Karpas-422 (cell line): Measurements from ENCODE around the gene GNG12. TPM values are rescaled to one million over a fixed set of nuclear protein-coding genes. Genes with fewer than 3 reads are reported as not detected.

Experiments
- DNase-seq: peaks from one replicate; pipeline ENCODE4 v3.0.0-alpha.2; 2015
- H2AFZ ChIP-seq: fragments of 200-600 bp; sonication (generic); 2 replicates; pipeline ENCODE4 v1.6.1; 2014; ENCODE audit warnings: antibody characterized with exemption, low read length, mixed read lengths
- H3K27ac ChIP-seq: fragments of 200-600 bp; sonication (generic); 2 replicates; pipeline ENCODE4 v1.5.1; 2014; ENCODE audit warnings: mild to moderate bottlenecking, low read length, moderate library complexity
- H3K27me3 ChIP-seq: fragments of 200-600 bp; sonication (generic); 2 replicates; pipeline ENCODE4 v1.6.1; 2014; ENCODE audit warnings: low read length, mixed read lengths
- H3K36me3 ChIP-seq: fragments of 200-600 bp; sonication (generic); 2 replicates; pipeline ENCODE4 v1.6.1; 2014; ENCODE audit warnings: low read length, mixed read lengths; ENCODE audit not compliant: insufficient read depth
- H3K4me1 ChIP-seq: fragments of 200-600 bp; sonication (generic); 2 replicates; pipeline ENCODE4 v1.6.1; 2014; ENCODE audit warnings: mild to moderate bottlenecking, low read length, mixed read lengths
- H3K4me2 ChIP-seq: fragments of 200-600 bp; sonication (generic); 2 replicates; pipeline ENCODE4 v1.6.1; 2014; ENCODE audit warnings: low read length, low read depth, mild to moderate bottlenecking; ENCODE audit not compliant: poor library complexity, severe bottlenecking
- H3K4me3 ChIP-seq: fragments of 200-600 bp; sonication (generic); 2 replicates; pipeline ENCODE4 v1.5.1; 2014; ENCODE audit warnings: mild to moderate bottlenecking, antibody characterized with exemption, low read length, mixed read lengths
- H3K79me2 ChIP-seq: fragments of 200-600 bp; sonication (generic); 2 replicates; pipeline ENCODE4 v1.6.1; 2014; ENCODE audit warnings: mild to moderate bottlenecking, low read length, mixed read lengths
- H3K9ac ChIP-seq: fragments of 200-600 bp; sonication (generic); 2 replicates; pipeline ENCODE4 v1.6.0; 2014; ENCODE audit warnings: low read length
- H3K9me2 ChIP-seq: fragments of 200-600 bp; sonication (generic), shearing (Covaris generic); replicated peaks from 2 replicates; pipeline ENCODE4 v1.6.0; 2014; ENCODE audit warnings: mild to moderate bottlenecking, low read length, moderate library complexity; ENCODE audit not compliant: insufficient read depth
- H3K9me3 ChIP-seq: fragments of 300-700, 200-600 bp; sonication (generic); 2 replicates; pipeline ENCODE4 v1.6.1; 2014; ENCODE audit warnings: low read length, mixed read lengths
- H4K20me1 ChIP-seq: fragments of 200-600 bp; sonication (generic); 2 replicates; pipeline ENCODE4 v1.6.1; 2014; ENCODE audit warnings: mild to moderate bottlenecking, antibody characterized with exemption, low read length, low read depth; ENCODE audit not compliant: insufficient read depth
- total RNA-seq: library from RNA; depleted of rRNA; stranded (reverse); fragments of >200 nt; shearing (Covaris generic); gene quantifications from 2 replicates; pipeline ENCODE4 v1.2.3, GENCODE V29; 2014; ENCODE audit warnings: low replicate concordance

Gene GNG12
- total RNA-seq, 1 experiment from 2014 or later = not detected

GRCh38 chr1:67740543-67740942 lies 92.7 kb downstream of the GNG12 start:
- Histone ChIP-seq H3K27me3 (no peaks in the 10 kb centered on the region), H3K9ac (no peak overlapping the region), H3K4me3 (no peak overlapping the region), H3K36me3 (no peaks in the 10 kb centered on the region), H2AFZ (no peak overlapping the region), H3K9me3 (no peaks in the 10 kb centered on the region), H3K4me2 (no peak overlapping the region), H4K20me1 (no peaks in the 10 kb centered on the region), H3K79me2 (no peaks in the 10 kb centered on the region), H3K27ac (no peak overlapping the region), H3K4me1 (peaks cover 34% of the 10 kb centered on the region), H3K9me2 (no peaks in the 10 kb centered on the region)
- no peak for DNase-seq

- Histone ChIP-seq H2AFZ (no peak overlapping the region), H4K20me1 (no peaks in the 10 kb centered on the region), H3K4me2 (no peak overlapping the region), H3K4me3 (no peak overlapping the region), H3K4me1 (peaks cover 40% of the 10 kb centered on the region), H3K27ac (no peak overlapping the region), H3K9me2 (no peaks in the 10 kb centered on the region), H3K9ac (no peak overlapping the region), H3K36me3 (no peaks in the 10 kb centered on the region), H3K79me2 (no peaks in the 10 kb centered on the region), H3K27me3 (no peaks in the 10 kb centered on the region), H3K9me3 (no peaks in the 10 kb centered on the region)
- no peak for DNase-seq
These were observed 93.9 kb downstream of the GNG12 start for GRCh38 chr1:67739361-67739760.

- no peaks in the 10 kb centered on the region for H3K9me2 ChIP-seq
- H3K9ac ChIP-seq = no peak overlapping the region
- no peaks in the 10 kb centered on the region for H3K36me3 ChIP-seq
- H3K4me1 ChIP-seq = peaks cover 43% of the 10 kb centered on the region
- DNase-seq = no peak
- no peak overlapping the region for H3K4me2 ChIP-seq
- H2AFZ ChIP-seq = no peak overlapping the region
- H3K27me3 ChIP-seq = no peaks in the 10 kb centered on the region
- H3K27ac ChIP-seq = no peak overlapping the region
- H3K9me3 ChIP-seq = no peaks in the 10 kb centered on the region
- H4K20me1 ChIP-seq = no peaks in the 10 kb centered on the region
- H3K79me2 ChIP-seq = no peaks in the 10 kb centered on the region
- H3K4me3 ChIP-seq = no peak overlapping the region
These were observed 94.9 kb downstream of the GNG12 start for GRCh38 chr1:67738401-67738800.

- H3K4me2 ChIP-seq = no peak overlapping the region
- H3K9ac ChIP-seq = no peak overlapping the region
- no peak overlapping the region for H3K27ac ChIP-seq
- no peaks in the 10 kb centered on the region for H3K9me2 ChIP-seq
- no peaks in the 10 kb centered on the region for H3K9me3 ChIP-seq
- H4K20me1 ChIP-seq = no peaks in the 10 kb centered on the region
- no peak overlapping the region for H3K4me3 ChIP-seq
- peaks cover 43% of the 10 kb centered on the region for H3K4me1 ChIP-seq
- H3K36me3 ChIP-seq = no peaks in the 10 kb centered on the region
- DNase-seq = no peak
- no peak overlapping the region for H2AFZ ChIP-seq
- H3K27me3 ChIP-seq = no peaks in the 10 kb centered on the region
- H3K79me2 ChIP-seq = no peaks in the 10 kb centered on the region
These were observed 95.4 kb downstream of the GNG12 start for GRCh38 chr1:67737875-67738274.

- Histone ChIP-seq H2AFZ (peak overlapping the region; percentile 90), H3K9me2 (no peaks in the 10 kb centered on the region), H3K9me3 (no peaks in the 10 kb centered on the region), H3K36me3 (no peaks in the 10 kb centered on the region), H3K27ac (peak overlapping the region; percentile 32; the same call in 1 of the 2 replicates), H3K4me3 (peak overlapping the region; percentile 49; the same call in 1 of the 2 replicates), H3K4me1 (peaks cover 41% of the 10 kb centered on the region), H3K27me3 (no peaks in the 10 kb centered on the region), H3K9ac (peak overlapping the region; percentile 33), H3K79me2 (no peaks in the 10 kb centered on the region), H3K4me2 (peak overlapping the region; percentile 63), H4K20me1 (no peaks in the 10 kb centered on the region)
- no peak for DNase-seq
These were observed 96.5 kb downstream of the GNG12 start for GRCh38 chr1:67736750-67737149.

- Histone ChIP-seq H3K79me2 (no peaks in the 10 kb centered on the region), H3K36me3 (no peaks in the 10 kb centered on the region), H3K27ac (peak overlapping the region; percentile 32; the same call in 1 of the 2 replicates), H3K9me3 (no peaks in the 10 kb centered on the region), H3K4me1 (peaks cover 41% of the 10 kb centered on the region), H4K20me1 (no peaks in the 10 kb centered on the region), H3K4me3 (peak overlapping the region; percentile 49; the same call in 1 of the 2 replicates), H2AFZ (peak overlapping the region; percentile 90), H3K4me2 (peak overlapping the region; percentile 63), H3K27me3 (no peaks in the 10 kb centered on the region), H3K9me2 (no peaks in the 10 kb centered on the region), H3K9ac (peak overlapping the region; percentile 33)
- DNase-seq = peak; percentile 75
These were observed 97.2 kb downstream of the GNG12 start for GRCh38 chr1:67735806-67736627.

- Histone ChIP-seq H3K36me3 (no peaks in the 10 kb centered on the region), H3K4me2 (peak overlapping the region; percentile 63), H3K4me1 (peaks cover 41% of the 10 kb centered on the region), H3K9me3 (no peaks in the 10 kb centered on the region), H3K9me2 (no peaks in the 10 kb centered on the region), H3K79me2 (no peaks in the 10 kb centered on the region), H3K27me3 (no peaks in the 10 kb centered on the region), H2AFZ (no peak overlapping the region), H3K9ac (no peak overlapping the region), H3K27ac (0 out of 2 replicates have a peak overlapping the region, but pooled peaks have one; percentile 32), H3K4me3 (no peak overlapping the region), H4K20me1 (no peaks in the 10 kb centered on the region)
- no peak for DNase-seq
These were observed 98.1 kb downstream of the GNG12 start for GRCh38 chr1:67735206-67735605.

- Histone ChIP-seq H3K4me2 (no peak overlapping the region), H3K4me1 (peaks cover 41% of the 10 kb centered on the region)
These were observed 99.0 kb downstream of the GNG12 start for GRCh38 chr1:67734323-67734690.

More at GRCh38 chr1:67734323-67734690, 99.0 kb downstream of the GNG12 start:
- DNase-seq = no peak
- Histone ChIP-seq H4K20me1 (no peaks in the 10 kb centered on the region), H3K9me2 (no peaks in the 10 kb centered on the region), H3K36me3 (no peaks in the 10 kb centered on the region), H3K27ac (no peak overlapping the region), H2AFZ (0 out of 2 replicates have a peak overlapping the region, but pooled peaks have one; percentile 58), H3K4me3 (no peak overlapping the region), H3K27me3 (no peaks in the 10 kb centered on the region), H3K9me3 (no peaks in the 10 kb centered on the region), H3K79me2 (no peaks in the 10 kb centered on the region), H3K9ac (no peak overlapping the region)
